Tibial artery (tissue), 4 donors: ENCODE results near the gene MCUB.
"Not testable (repeated sequence)": the region's sequence is repeated elsewhere in the genome, so short reads cannot be mapped to it uniquely, and the experiment has no call there.

Source experiments
- DNase-seq, 2 donors: peaks; one replicate each; pipeline ENCODE4 v3.0.0-alpha.2; 2019
- H3K27ac ChIP-seq, 2 donors: fragments of 200-600 bp; sonication (generic) in 1 of 2; 1 replicate in 1 of 2; 2 replicates in 1 of 2; pipeline ENCODE4 v1.5.1; 2018 to 2019; ENCODE audit warnings: mild to moderate bottlenecking in 1 of 2
- H3K27me3 ChIP-seq, 2 donors: fragments of 200-600 bp; sonication (generic) in 1 of 2; one replicate each; pipeline versions ENCODE4 v1.5.1 to v1.6.0; 2016 to 2019
- H3K36me3 ChIP-seq, 3 donors: fragments of 200-600 bp; sonication (generic) in 2 of 3; one replicate each; pipeline ENCODE4 v1.5.1; 2016 to 2019; ENCODE audit warnings: mild to moderate bottlenecking in 2 of 3
- H3K4me1 ChIP-seq, 4 donors: fragments of 200-600 bp; sonication (generic) in 2 of 4; 1 replicate in 3 of 4; 2 replicates in 1 of 4; pipeline ENCODE4 v1.5.1; 2016 to 2019
- H3K4me3 ChIP-seq, 2 donors: fragments of 200-600 bp; sonication (generic) in 1 of 2; 1 replicate in 1 of 2; 2 replicates in 1 of 2; pipeline ENCODE4 v1.5.1; 2018 to 2019; ENCODE audit warnings: mild to moderate bottlenecking in 2 of 2
- H3K9me3 ChIP-seq, 3 donors: fragments of 200-600 bp; sonication (generic) in 1 of 3; one replicate each; pipeline ENCODE4 v1.5.1; 2016 to 2019
- CTCF ChIP-seq, 2 experiments: fragments of 200-600 bp in 1 of 2; fragments of 450-650 bp in 1 of 2; IDR thresholded peaks; one replicate each; pipeline ENCODE4 v1.5.1; 2017 to 2019; ENCODE audit warnings: antibody characterized with exemption in 2 of 2, mild to moderate bottlenecking in 1 of 2, moderate library complexity in 1 of 2
- intact Hi-C: fragments of 100-400 bp; cut with DNase I; formaldehyde crosslinking; loops from one replicate; pipeline ENCODE4 v1.15.0; 2023; ENCODE audit warnings: low total_unique reads

MCUB gene

DNA sequence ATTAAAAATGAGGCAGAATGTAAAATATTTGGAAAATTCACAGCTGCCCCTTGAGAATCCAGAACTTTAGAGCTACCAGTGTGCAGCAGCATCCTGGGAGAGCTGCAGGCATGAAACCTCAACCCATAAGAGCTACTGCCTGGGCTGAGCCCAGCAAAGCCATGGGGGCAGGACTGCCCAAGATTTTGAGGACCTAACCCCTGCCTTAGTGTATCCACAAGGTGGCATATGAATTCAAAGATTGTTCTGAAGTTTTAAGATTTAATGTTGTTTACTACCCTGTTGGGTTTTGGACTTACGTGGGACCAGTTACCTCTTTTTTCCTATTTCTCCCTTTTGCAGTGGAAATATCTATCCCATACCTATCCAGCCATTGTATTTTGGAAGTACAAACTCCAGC lies 116.8 kb downstream of the MCUB start:
- intact Hi-C loops = no loop called here
- no peaks in the 10 kb centered on the region for H3K36me3 ChIP-seq
- no peaks in the 10 kb centered on the region for H3K9me3 ChIP-seq
- H3K4me1 ChIP-seq = no peaks in the 10 kb centered on the region
- no peak for TF ChIP-seq CTCF (IDR thresholded peaks at IDR 0.05)
- no peak for DNase-seq
- H3K27ac ChIP-seq = no peak overlapping the region
- H3K4me3 ChIP-seq = no peak overlapping the region
- H3K27me3 ChIP-seq = no peaks in the 10 kb centered on the region

DNA sequence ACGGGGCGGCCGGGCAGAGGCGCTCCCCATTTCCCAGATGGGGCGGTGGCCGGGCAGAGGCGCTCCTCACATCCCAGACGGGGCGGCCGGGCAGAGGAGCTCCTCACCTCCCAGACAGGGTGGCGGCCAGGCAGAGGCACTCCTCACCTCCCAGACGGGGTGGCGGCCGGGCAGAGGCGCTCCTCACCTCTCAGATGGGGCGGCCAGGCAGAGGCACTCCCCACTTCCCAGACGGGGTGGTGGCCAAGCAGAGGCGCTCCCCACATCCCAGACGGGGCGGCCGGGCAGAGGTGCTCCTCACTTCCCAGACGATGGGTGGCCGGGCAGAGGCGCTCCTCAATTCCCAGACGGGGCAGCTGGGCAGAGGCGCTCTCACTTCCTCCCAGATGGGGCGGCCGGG lies 118.4 kb downstream of the MCUB start:
- H3K27ac ChIP-seq, H3K4me3 ChIP-seq, H3K4me1 ChIP-seq, DNase-seq, H3K9me3 ChIP-seq, H3K27me3 ChIP-seq, intact Hi-C loops, H3K36me3 ChIP-seq: not testable (repeated sequence)

DNA sequence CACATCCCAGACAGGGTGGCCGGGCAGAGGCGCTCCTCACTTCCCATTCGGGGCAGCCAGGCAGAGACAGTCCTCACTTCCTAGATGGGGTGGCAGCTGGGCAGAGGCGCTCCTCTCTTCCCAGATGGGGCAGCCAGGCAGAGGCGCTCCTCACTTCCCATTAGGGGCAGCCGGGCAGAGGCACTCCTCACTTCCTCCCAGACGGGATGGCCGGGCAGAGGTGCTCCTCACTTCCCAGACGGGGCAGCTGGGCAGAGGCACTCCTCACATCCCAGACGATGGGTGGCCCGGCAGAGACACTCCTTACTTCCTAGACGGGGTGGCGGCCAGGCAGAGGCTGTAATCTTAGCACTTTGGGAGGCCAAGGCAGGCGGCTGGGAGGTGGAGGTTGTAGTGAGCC lies 118.9 kb downstream of the MCUB start:
- H3K4me3 ChIP-seq, intact Hi-C loops, H3K36me3 ChIP-seq, H3K27ac ChIP-seq, H3K27me3 ChIP-seq, DNase-seq, H3K4me1 ChIP-seq, H3K9me3 ChIP-seq: not testable (repeated sequence)

DNA sequence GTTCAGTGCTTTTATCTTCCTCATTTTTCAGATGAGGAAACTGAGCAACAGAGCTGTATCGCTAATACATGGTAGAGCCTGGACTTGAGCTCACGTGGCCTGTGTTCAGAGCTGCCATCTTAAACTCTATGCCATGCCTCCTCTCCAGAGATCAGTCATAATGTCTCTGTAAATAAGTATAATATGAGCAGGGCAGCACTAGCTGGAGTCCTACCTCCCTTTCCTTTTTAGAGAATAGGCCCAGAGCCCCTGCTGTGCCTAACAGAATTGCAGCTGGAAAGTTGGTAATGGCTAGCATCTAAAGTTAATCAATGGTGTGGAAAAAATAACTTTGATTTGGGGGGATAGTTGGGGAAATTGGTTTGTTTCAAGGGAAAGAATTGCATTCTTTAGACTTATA lies 122.8 kb downstream of the MCUB start:
- H3K27me3 ChIP-seq = no peaks in the 10 kb centered on the region
- no peaks in the 10 kb centered on the region for H3K9me3 ChIP-seq
- H3K4me1 ChIP-seq = no peaks in the 10 kb centered on the region
- intact Hi-C loops = no loop called here
- TF ChIP-seq CTCF (IDR thresholded peaks at IDR 0.05) = no peak
- peaks cover 9 to 26% (median 19%) of the 10 kb centered on the region in 3 donors for H3K36me3 ChIP-seq
- no peak for DNase-seq
- H3K4me3 ChIP-seq = no peak overlapping the region
- no peak overlapping the region for H3K27ac ChIP-seq

DNA sequence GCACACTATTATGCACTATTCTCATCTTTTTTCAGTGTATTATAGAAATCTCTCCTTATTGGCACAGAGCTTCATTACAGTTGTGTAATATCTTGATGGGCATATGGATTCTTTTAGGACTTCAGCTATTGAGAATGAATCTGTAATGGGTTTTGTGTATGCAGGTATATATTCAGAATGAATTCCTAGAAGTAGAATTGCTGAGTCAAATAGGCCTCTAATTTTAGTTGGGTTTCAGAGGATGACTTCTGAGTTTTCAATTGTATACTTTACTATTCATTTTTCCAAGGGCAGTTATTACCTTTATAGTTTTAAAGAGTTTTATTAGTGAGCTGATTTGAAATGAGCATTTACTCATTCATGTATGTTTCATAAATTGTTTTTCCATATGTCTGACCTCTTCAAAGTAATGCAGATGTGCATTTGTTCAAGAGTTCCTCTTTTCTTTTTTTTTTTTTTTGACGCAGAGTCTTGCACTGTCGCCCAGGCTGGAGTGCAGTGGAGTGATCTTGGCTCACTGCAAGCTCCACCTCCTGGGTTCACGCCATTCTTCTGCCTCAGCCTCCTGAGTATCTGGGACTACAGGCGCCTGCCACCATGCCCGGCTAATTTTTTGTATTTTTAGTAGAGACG lies 123.7 kb downstream of the MCUB start:
- Histone ChIP-seq H3K27me3 (no peaks in the 10 kb centered on the region), H3K9me3 (no peaks in the 10 kb centered on the region), H3K4me1 (no peaks in the 10 kb centered on the region), H3K36me3 (peaks cover 9 to 32% (median 23%) of the 10 kb centered on the region in 3 donors), H3K27ac (no peak overlapping the region), H3K4me3 (no peak overlapping the region)
- intact Hi-C loops = no loop called here
- no peak for DNase-seq
- no peak for TF ChIP-seq CTCF (IDR thresholded peaks at IDR 0.05)

DNA sequence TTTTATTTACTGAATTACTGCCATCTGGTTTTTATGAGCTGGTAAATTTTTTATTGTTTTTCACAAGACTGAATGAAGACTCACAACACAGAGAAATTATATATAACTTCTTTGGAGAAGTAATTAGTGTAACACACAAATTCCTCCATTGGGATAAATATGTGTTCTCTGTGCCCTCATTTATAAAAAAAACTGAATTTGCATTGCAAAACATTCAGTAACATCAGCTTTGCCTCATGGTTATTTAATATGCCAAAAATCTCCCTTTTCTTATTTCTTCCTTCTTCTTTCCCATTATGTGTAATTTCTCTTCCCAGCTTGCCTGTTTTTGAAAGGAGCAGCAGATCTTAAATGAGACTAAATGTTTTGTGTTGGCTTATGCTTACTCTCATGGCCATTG lies 124.7 kb downstream of the MCUB start:
- no peaks in the 10 kb centered on the region for H3K9me3 ChIP-seq
- H3K4me3 ChIP-seq = no peak overlapping the region
- no peak for TF ChIP-seq CTCF (IDR thresholded peaks at IDR 0.05)
- no peaks in the 10 kb centered on the region for H3K27me3 ChIP-seq
- intact Hi-C loops = no loop called here
- peaks cover 19 to 39% (median 29%) of the 10 kb centered on the region in 3 donors for H3K36me3 ChIP-seq
- no peaks in the 10 kb centered on the region for H3K4me1 ChIP-seq
- DNase-seq = no peak
- no peak overlapping the region for H3K27ac ChIP-seq
